ENCODE results near the gene FAM110D.

Gene FAM110D

GRCh38 chr1:26132128-26132833 lies 26.6 kb upstream of the FAM110D start:
- no peak for DNase-seq (ENCODE audit: low read depth)
- TF ChIP-seq CTCF (IDR thresholded peaks at IDR 0.05; ENCODE audit: control insufficient read depth, extremely low read depth, insufficient read depth), result no peak

GRCh38 chr1:26132834-26133167 lies 26.1 kb upstream of the FAM110D start:
- TF ChIP-seq CTCF (IDR thresholded peaks at IDR 0.05; ENCODE audit: control insufficient read depth, extremely low read depth, insufficient read depth), result no peak
- no peak for DNase-seq (ENCODE audit: low read depth)

More at GRCh38 chr1:26132128-26132833, 26.6 kb upstream of the FAM110D start:
- no peak overlapping the region for H3K4me3 ChIP-seq (ENCODE audit: low read depth, low read length)

GRCh38 chr1:26134466-26134865 lies 24.4 kb upstream of the FAM110D start:
- no peak for TF ChIP-seq CTCF (IDR thresholded peaks at IDR 0.05; ENCODE audit: control insufficient read depth, extremely low read depth, insufficient read depth)
- no peak for DNase-seq (ENCODE audit: low read depth)
- no peak overlapping the region for H3K4me3 ChIP-seq (ENCODE audit: low read depth, low read length)

More at GRCh38 chr1:26132834-26133167, 26.1 kb upstream of the FAM110D start:
- no peak overlapping the region for H3K4me3 ChIP-seq (ENCODE audit: low read depth, low read length)

GRCh38 chr1:26138974-26139558 lies 19.8 kb upstream of the FAM110D start:
- no peak for TF ChIP-seq CTCF (IDR thresholded peaks at IDR 0.05; ENCODE audit: control insufficient read depth, extremely low read depth, insufficient read depth)
- no peak overlapping the region for H3K4me3 ChIP-seq (ENCODE audit: low read depth, low read length)
- no peak for DNase-seq (ENCODE audit: low read depth)

- no peak for TF ChIP-seq CTCF (IDR thresholded peaks at IDR 0.05; ENCODE audit: control insufficient read depth, extremely low read depth, insufficient read depth)
- no peak overlapping the region for H3K4me3 ChIP-seq (ENCODE audit: low read depth, low read length)
- no peak for DNase-seq (ENCODE audit: low read depth)
These were observed 16.7 kb upstream of the FAM110D start for GRCh38 chr1:26142159-26142558.

GRCh38 chr1:26145041-26145959 lies 13.6 kb upstream of the FAM110D start:
- no peak overlapping the region for H3K4me3 ChIP-seq (ENCODE audit: low read depth, low read length)
- DNase-seq (ENCODE audit: low read depth), result peak; percentile 18
- TF ChIP-seq CTCF (IDR thresholded peaks at IDR 0.05; ENCODE audit: control insufficient read depth, extremely low read depth, insufficient read depth), result peak; percentile 50

Measured in LNCaP clone FGC (cell line).